ENCODE data around the gene ADAM11.

The ADAM11 gene

DNA sequence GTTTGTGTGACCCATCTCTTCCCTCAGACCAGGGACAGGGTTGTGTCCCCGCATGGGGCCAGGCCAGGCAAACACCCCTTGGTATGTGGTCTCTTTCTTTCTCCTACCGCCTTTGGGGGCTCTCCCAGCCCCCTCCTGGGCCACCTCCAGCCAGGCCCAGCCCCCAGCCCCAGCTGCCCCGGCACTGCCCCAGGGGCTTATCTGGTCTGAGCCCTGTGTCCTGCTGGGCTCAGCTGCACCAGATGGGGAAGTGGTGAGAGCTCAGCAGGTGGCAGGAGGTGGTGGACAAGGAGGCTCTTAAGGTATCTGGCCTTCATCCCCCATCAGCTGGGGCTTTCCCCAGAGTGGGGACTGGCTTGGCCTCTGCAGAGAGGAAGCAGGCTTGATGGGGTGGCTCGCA is 8.7 kb downstream of the ADAM11 start:
- H3K4me1 ChIP-seq (ENCODE audit: control insufficient read depth, insufficient read depth, low read length, poor library complexity, severe bottlenecking) = no peaks in the 10 kb centered on the region
- H3K4me3 ChIP-seq (ENCODE audit: insufficient read depth, low read depth, low read length, poor library complexity, severe bottlenecking) = no peak overlapping the region
- no peak for DNase-seq
- H3K27me3 ChIP-seq (replicated peaks; ENCODE audit: control insufficient read depth, insufficient read depth, low read length, poor library complexity, severe bottlenecking) = no peaks in the 10 kb centered on the region
- H3K9me3 ChIP-seq (ENCODE audit: control insufficient read depth, low read length) = no peaks in the 10 kb centered on the region
- no peaks in the 10 kb centered on the region for H3K36me3 ChIP-seq (ENCODE audit: control insufficient read depth, insufficient read depth, low read length)
- no peak overlapping the region for H3K27ac ChIP-seq (ENCODE audit: insufficient read depth, low read length, poor library complexity, severe bottlenecking)

DNA sequence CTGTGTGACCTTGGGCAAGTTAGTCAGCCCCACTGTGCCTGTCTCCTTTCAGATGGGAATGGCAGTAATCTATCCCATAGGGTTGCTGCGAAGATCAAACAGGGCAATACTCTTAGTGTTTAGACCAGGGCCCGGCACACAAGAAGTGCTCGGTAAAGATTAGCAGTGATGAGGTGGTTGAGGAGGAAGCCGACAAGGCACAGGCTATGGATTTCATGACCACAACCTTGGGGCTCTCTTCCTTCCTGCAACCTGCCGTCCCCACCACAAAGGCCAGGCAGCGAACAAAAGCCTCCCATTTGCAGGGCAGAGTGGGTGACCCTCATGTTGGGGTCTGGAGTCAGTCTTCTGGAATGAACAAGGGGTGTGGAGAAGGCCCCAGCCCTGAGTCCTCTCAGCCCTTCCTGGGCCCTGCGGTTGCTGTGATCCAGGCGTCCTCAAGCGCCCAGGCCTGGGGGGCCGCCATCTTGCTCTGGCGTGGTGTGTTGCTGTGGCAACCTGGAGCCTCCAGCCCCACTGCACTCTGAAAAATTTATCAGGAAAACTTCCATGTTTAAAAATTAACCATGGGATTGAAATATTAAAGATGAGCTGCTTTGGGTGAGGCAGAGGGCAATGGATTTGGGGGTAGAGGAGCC is 9.8 kb downstream of the ADAM11 start:
- no peak for DNase-seq
- H3K9me3 ChIP-seq (ENCODE audit: control insufficient read depth, low read length) = no peaks in the 10 kb centered on the region
- no peaks in the 10 kb centered on the region for H3K27me3 ChIP-seq (replicated peaks; ENCODE audit: control insufficient read depth, insufficient read depth, low read length, poor library complexity, severe bottlenecking)
- no peaks in the 10 kb centered on the region for H3K4me1 ChIP-seq (ENCODE audit: control insufficient read depth, insufficient read depth, low read length, poor library complexity, severe bottlenecking)
- H3K36me3 ChIP-seq (ENCODE audit: control insufficient read depth, insufficient read depth, low read length) = no peaks in the 10 kb centered on the region
- no peak overlapping the region for H3K27ac ChIP-seq (ENCODE audit: insufficient read depth, low read length, poor library complexity, severe bottlenecking)
- no peak overlapping the region for H3K4me3 ChIP-seq (ENCODE audit: insufficient read depth, low read depth, low read length, poor library complexity, severe bottlenecking)

DNA sequence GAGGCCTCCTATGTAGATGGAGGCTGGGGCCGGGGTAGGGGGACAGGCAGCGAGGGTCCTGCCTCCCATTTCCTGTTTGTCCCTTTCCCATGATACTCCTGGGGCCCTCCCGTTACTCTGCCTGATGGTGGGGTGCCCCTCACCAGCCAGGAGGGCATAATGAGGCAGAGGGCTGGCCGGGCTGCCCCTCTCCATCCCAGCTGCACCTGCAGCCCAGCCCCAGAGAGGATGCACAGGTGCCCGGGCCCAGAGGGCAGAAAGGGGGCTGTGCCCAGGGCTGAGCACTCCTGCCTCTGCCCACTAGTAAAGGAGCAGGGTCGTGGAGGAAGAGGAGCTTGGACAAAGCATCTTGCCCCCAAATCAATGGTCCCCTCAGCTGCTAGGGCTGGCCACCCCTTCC is 10.4 kb downstream of the ADAM11 start:
- DNase-seq = no peak
- Histone ChIP-seq H3K27me3 (replicated peaks; ENCODE audit: control insufficient read depth, insufficient read depth, low read length, poor library complexity, severe bottlenecking) (no peaks in the 10 kb centered on the region), H3K9me3 (ENCODE audit: control insufficient read depth, low read length) (no peaks in the 10 kb centered on the region), H3K36me3 (ENCODE audit: control insufficient read depth, insufficient read depth, low read length) (no peaks in the 10 kb centered on the region), H3K27ac (ENCODE audit: insufficient read depth, low read length, poor library complexity, severe bottlenecking) (no peak overlapping the region), H3K4me3 (ENCODE audit: insufficient read depth, low read depth, low read length, poor library complexity, severe bottlenecking) (no peak overlapping the region), H3K4me1 (ENCODE audit: control insufficient read depth, insufficient read depth, low read length, poor library complexity, severe bottlenecking) (no peaks in the 10 kb centered on the region)

DNA sequence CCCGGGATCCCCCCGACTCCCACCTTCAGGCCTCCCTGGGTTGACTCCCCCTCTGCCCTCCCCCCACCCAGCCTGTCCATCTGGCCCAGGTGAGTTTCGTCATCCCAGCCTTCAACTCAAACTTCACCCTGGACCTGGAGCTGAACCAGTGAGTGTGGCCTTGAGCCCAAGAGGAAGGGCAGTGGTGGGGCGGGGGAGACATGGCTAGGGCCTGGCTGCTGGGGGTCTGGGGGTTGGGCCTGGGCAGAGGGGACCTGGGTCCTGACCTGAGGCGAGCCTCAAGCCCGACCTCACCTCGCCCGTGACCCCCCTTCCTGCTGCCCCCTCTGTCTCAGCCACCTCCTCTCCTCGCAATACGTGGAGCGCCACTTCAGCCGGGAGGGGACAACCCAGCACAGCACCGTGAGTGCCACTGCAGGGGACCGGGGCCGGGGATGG is 10.9 kb downstream of the ADAM11 start:
- Histone ChIP-seq H3K4me1 (ENCODE audit: control insufficient read depth, insufficient read depth, low read length, poor library complexity, severe bottlenecking) (no peaks in the 10 kb centered on the region), H3K9me3 (ENCODE audit: control insufficient read depth, low read length) (no peaks in the 10 kb centered on the region), H3K27ac (ENCODE audit: insufficient read depth, low read length, poor library complexity, severe bottlenecking) (no peak overlapping the region), H3K36me3 (ENCODE audit: control insufficient read depth, insufficient read depth, low read length) (no peaks in the 10 kb centered on the region), H3K4me3 (ENCODE audit: insufficient read depth, low read depth, low read length, poor library complexity, severe bottlenecking) (no peak overlapping the region), H3K27me3 (replicated peaks; ENCODE audit: control insufficient read depth, insufficient read depth, low read length, poor library complexity, severe bottlenecking) (no peaks in the 10 kb centered on the region)
- no peak for DNase-seq

DNA sequence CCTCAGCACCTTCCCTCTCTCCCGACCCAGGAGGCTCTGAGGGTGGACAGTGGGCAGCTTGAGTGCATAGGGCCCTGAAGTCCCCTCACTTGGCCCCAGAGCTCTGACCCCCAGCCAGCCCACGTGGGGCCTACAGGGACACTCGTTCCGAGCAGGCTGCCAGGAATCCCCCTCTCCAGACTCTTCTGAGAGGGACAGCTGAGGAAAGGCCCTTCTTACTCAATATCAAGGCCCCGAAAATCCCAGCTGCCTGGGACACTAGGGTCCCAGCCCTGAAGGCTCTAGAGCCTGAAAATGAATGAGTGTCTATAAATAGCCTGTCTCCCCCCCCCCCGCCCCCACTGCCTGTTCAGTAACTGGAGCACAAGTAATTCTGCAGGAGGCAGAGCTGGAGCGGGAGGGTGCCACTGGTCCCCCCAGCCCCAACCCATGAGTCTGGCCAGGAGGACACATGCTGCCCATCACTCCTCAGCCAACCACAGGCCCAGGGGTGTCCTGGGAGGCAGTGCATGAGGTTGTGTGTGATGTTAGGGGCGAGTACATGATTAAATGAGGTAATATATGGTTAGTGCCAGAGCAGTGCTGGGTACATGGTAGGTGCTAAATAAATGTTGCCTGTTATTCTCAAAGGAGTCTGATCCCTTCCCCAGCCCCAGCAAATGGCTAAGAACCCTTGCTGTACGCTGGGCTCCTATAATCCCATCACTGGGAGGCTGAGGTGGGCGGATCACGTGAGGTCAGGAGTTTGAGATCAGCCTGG is 11.6 kb downstream of the ADAM11 start:
- no peak overlapping the region for H3K4me3 ChIP-seq (ENCODE audit: insufficient read depth, low read depth, low read length, poor library complexity, severe bottlenecking)
- DNase-seq = no peak
- H3K4me1 ChIP-seq (ENCODE audit: control insufficient read depth, insufficient read depth, low read length, poor library complexity, severe bottlenecking) = no peaks in the 10 kb centered on the region
- H3K27ac ChIP-seq (ENCODE audit: insufficient read depth, low read length, poor library complexity, severe bottlenecking) = no peak overlapping the region
- no peaks in the 10 kb centered on the region for H3K27me3 ChIP-seq (replicated peaks; ENCODE audit: control insufficient read depth, insufficient read depth, low read length, poor library complexity, severe bottlenecking)
- no peaks in the 10 kb centered on the region for H3K36me3 ChIP-seq (ENCODE audit: control insufficient read depth, insufficient read depth, low read length)
- H3K9me3 ChIP-seq (ENCODE audit: control insufficient read depth, low read length) = no peaks in the 10 kb centered on the region

DNA sequence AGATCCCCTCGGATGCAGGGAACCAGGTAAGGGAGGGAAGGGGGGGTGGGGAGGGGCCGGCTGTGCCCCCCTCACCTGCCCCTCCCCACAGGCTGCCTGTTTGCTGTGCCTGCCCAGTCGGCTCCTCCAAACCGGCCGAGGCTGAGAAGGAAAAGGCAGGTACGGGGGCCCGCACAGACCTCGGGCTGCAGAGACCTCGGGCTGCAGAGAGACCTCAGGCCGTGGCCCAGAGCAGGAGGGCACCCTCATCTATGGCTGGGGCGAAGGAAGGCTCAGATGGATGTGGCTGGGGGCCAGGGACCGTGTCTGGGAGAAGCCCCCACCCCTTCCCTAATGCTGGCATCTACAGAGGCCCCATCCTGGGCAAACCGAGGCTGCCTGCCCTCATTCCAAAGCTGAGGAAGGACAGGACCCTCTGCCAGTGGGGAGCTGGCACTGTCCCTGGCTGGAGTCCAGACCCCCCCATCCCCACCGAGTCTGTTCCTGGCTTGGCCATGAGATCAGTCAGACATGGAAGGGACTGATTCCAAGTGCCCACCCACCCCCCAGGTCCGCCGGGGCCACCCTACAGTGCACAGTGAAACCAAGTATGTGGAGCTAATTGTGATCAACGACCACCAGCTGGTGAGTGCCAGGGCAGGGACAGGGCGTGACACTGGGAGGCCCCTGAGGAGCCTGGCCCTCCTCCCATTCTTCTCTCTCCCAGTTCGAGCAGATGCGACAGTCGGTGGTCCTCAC is 13.7 kb downstream of the ADAM11 start:
- Histone ChIP-seq H3K27ac (ENCODE audit: insufficient read depth, low read length, poor library complexity, severe bottlenecking) (no peak overlapping the region), H3K4me1 (ENCODE audit: control insufficient read depth, insufficient read depth, low read length, poor library complexity, severe bottlenecking) (peaks cover 8% of the 10 kb centered on the region), H3K9me3 (ENCODE audit: control insufficient read depth, low read length) (no peaks in the 10 kb centered on the region), H3K4me3 (ENCODE audit: insufficient read depth, low read depth, low read length, poor library complexity, severe bottlenecking) (no peak overlapping the region), H3K36me3 (ENCODE audit: control insufficient read depth, insufficient read depth, low read length) (no peaks in the 10 kb centered on the region), H3K27me3 (replicated peaks; ENCODE audit: control insufficient read depth, insufficient read depth, low read length, poor library complexity, severe bottlenecking) (no peaks in the 10 kb centered on the region)
- no peak for DNase-seq

DNA sequence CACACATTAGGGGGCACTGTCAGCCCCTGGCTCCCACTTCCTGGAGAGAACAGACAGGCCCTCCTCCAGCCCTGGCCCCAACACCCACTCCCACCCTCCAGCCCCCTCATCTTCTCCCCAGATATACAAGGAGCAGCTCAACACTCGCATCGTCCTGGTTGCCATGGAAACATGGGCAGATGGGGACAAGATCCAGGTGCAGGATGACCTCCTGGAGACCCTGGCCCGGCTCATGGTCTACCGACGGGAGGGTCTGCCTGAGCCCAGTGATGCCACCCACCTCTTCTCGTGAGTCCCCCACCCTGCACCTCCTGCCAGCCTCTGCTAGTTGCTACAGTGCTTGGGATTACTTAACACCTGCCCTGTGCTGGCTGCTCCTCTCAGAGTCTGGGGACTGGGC is 14.4 kb downstream of the ADAM11 start:
- Histone ChIP-seq H3K9me3 (ENCODE audit: control insufficient read depth, low read length) (no peaks in the 10 kb centered on the region), H3K36me3 (ENCODE audit: control insufficient read depth, insufficient read depth, low read length) (no peaks in the 10 kb centered on the region), H3K4me1 (ENCODE audit: control insufficient read depth, insufficient read depth, low read length, poor library complexity, severe bottlenecking) (peaks cover 8% of the 10 kb centered on the region), H3K4me3 (ENCODE audit: insufficient read depth, low read depth, low read length, poor library complexity, severe bottlenecking) (no peak overlapping the region), H3K27me3 (replicated peaks; ENCODE audit: control insufficient read depth, insufficient read depth, low read length, poor library complexity, severe bottlenecking) (no peaks in the 10 kb centered on the region), H3K27ac (ENCODE audit: insufficient read depth, low read length, poor library complexity, severe bottlenecking) (no peak overlapping the region)
- no peak for DNase-seq

DNA sequence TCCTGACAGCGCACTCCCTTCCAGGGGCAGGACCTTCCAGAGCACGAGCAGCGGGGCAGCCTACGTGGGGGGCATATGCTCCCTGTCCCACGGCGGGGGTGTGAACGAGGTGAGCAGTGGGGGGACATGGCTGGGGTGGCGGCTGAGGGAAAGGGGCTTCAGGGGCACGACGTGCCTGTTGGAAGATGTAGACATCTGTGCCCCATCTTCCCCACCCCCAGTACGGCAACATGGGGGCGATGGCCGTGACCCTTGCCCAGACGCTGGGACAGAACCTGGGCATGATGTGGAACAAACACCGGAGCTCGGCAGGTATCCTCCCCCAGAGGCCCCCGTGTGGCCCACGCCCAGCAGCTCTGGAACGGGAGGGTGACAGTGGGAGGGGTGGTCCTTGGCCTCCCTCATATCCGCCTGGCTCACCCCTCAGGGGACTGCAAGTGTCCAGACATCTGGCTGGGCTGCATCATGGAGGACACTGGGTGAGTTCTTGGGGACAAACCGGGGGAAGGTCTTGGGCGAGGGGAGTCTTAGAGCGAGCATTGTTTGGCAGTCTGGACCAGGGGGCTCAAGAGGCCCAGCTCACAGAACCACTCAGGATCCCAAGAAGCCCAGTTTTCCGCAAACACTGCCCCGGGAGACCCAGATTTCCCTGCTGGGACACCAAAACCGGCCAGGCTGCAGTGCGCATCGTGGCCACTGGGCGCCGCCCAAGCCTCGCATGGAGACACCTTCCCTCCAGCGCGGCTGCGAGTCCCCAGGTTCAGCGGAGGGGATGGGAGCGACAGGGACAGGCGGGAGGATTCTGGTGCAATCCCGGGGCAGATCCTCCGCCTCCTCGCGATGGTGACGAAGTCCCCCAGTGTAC is 15.7 kb downstream of the ADAM11 start:
- H3K27me3 ChIP-seq (replicated peaks; ENCODE audit: control insufficient read depth, insufficient read depth, low read length, poor library complexity, severe bottlenecking) = no peaks in the 10 kb centered on the region
- H3K36me3 ChIP-seq (ENCODE audit: control insufficient read depth, insufficient read depth, low read length) = no peaks in the 10 kb centered on the region
- peak; percentile 59 to 75 (median 70) for DNase-seq
- peaks cover 15% of the 10 kb centered on the region for H3K4me1 ChIP-seq (ENCODE audit: control insufficient read depth, insufficient read depth, low read length, poor library complexity, severe bottlenecking)
- no peak overlapping the region for H3K27ac ChIP-seq (ENCODE audit: insufficient read depth, low read length, poor library complexity, severe bottlenecking)
- peak overlapping the region; percentile 65 for H3K4me3 ChIP-seq (ENCODE audit: insufficient read depth, low read depth, low read length, poor library complexity, severe bottlenecking)
- H3K9me3 ChIP-seq (ENCODE audit: control insufficient read depth, low read length) = no peaks in the 10 kb centered on the region

DNA sequence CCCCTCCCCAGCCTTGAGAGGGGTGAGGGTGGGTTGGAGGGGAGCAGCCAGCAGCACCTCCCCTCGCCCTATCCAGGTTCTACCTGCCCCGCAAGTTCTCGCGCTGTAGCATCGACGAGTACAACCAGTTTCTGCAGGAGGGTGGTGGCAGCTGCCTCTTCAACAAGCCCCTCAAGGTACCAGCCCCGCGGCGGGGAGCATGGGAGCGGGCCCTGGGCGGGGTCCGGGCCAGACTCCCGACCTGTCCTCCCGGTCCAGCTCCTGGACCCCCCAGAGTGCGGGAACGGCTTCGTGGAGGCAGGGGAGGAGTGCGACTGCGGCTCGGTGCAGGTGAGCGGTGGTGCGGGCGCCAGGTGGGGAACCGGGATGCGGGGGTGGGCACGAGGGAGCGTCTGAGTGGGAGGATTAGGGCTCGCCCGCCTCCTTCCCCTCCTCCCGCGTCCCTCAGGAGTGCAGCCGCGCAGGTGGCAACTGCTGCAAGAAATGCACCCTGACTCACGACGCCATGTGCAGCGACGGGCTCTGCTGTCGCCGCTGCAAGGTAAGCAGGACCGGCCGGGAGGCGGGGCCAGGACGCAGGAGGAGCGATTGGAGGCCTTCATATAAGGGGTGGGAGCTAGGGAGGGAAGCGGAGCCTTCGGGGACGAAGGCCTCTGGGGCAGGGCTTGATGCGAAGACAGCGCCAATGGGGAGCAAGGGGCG is 16.5 kb downstream of the ADAM11 start:
- H3K27ac ChIP-seq (ENCODE audit: insufficient read depth, low read length, poor library complexity, severe bottlenecking) = no peak overlapping the region
- H3K27me3 ChIP-seq (replicated peaks; ENCODE audit: control insufficient read depth, insufficient read depth, low read length, poor library complexity, severe bottlenecking) = no peaks in the 10 kb centered on the region
- H3K4me1 ChIP-seq (ENCODE audit: control insufficient read depth, insufficient read depth, low read length, poor library complexity, severe bottlenecking) = peaks cover 15% of the 10 kb centered on the region
- peak overlapping the region; percentile 65 for H3K4me3 ChIP-seq (ENCODE audit: insufficient read depth, low read depth, low read length, poor library complexity, severe bottlenecking)
- H3K36me3 ChIP-seq (ENCODE audit: control insufficient read depth, insufficient read depth, low read length) = no peaks in the 10 kb centered on the region
- DNase-seq = peak; percentile 97 to 98 (median 98)
- no peaks in the 10 kb centered on the region for H3K9me3 ChIP-seq (ENCODE audit: control insufficient read depth, low read length)

Data from effector memory CD4-positive, alpha-beta T cell (primary cell).